ENCODE results near the gene ARMCX2. TPM values are rescaled to one million over a fixed set of nuclear protein-coding genes. Genes with fewer than 3 reads are reported as not detected.
A peak's percentile ranks its signal among the peaks of the same experiment; 100 is the strongest.

The ARMCX2 gene
- total RNA-seq, 1 experiment from 2014 or later = 0.98 TPM

DNA sequence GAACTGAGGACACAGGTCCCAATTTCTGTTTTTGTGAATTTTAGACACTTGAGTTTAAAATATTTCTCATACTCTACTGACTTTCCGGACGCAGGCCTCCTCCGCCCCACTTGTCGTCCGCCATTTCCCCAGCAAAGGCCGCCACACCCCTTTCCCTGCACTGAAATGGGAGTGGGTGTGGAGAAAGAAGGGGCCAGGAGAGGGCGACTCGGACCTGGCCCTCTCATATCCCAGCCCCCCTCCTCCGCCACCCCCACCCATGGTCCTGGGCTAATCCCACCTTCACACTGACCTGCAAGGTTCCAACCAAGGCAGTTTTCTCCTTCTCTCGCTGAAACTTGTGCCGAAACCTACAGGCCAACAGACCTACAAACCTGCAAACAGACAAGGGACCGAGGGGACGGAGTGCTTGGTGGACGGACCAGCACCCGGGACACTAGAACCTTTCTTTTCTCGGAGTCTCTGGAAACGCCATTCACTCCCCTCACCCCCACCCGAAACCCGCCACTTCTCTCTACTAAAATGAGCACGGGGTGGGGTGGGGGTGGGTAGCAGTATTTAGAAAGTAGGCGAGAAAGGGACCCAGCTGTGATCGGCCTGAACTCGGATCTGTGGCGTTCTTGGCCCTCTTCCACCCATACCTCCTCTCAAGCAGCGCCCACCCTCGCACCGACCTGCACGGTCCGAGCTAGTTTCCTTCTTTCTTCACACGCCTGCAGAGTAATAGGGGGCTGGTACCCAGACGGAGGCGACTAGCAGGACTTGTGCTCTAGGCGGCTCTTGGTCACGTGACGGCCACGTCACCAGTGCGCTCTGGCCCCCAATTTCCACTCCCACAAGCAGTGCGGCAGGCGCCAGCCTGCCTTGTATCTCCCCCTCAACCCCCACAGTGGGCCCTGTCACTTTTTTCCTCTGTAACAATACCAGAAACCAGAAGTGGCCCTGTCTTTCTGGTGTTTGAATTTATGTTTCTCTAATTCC, 42.1 kb downstream of the ARMCX2 start, which contains the start of gene ARMCX6:
ARMCX6 (minus strand) TSS at position 790 of the 981 bp plus-strand sequence. CDS start 1,380 bp downstream, outside the sequence.
- H3K4me1 ChIP-seq (ENCODE audit: insufficient read depth, low read length) = peaks cover 11% of the 10 kb centered on the region; the same call in 1 of the 2 replicates
- peak within 1 kb of the TSS; percentile 85 for H3K4me3 ChIP-seq (ENCODE audit: low read length)
- H3K36me3 ChIP-seq (ENCODE audit: low read depth, low read length) = no peaks in the 10 kb centered on the region
- no peaks in the 10 kb centered on the region for H3K9me3 ChIP-seq (ENCODE audit: low read length)
- peak; percentile 58 for DNase-seq
- no peaks in the 10 kb centered on the region for H3K27me3 ChIP-seq (ENCODE audit: low read length)
- intact Hi-C loops (cut with micrococcal nuclease) = loop anchor here (5.0 kb wide), 1 partner anchor 140 kb away; no protein-coding TSS in a partner anchor
- peak within 1 kb of the TSS; percentile 80 for H3K9ac ChIP-seq (ENCODE audit: low read length)
- no peaks in the 10 kb centered on the region for H3F3A ChIP-seq (ENCODE audit: low read length, unreplicated experiment)
- no peak for TF ChIP-seq EZH2 (IDR thresholded peaks at IDR 0.05; ENCODE audit: low read length, unreplicated experiment)
- TF ChIP-seq, protein P1, sequence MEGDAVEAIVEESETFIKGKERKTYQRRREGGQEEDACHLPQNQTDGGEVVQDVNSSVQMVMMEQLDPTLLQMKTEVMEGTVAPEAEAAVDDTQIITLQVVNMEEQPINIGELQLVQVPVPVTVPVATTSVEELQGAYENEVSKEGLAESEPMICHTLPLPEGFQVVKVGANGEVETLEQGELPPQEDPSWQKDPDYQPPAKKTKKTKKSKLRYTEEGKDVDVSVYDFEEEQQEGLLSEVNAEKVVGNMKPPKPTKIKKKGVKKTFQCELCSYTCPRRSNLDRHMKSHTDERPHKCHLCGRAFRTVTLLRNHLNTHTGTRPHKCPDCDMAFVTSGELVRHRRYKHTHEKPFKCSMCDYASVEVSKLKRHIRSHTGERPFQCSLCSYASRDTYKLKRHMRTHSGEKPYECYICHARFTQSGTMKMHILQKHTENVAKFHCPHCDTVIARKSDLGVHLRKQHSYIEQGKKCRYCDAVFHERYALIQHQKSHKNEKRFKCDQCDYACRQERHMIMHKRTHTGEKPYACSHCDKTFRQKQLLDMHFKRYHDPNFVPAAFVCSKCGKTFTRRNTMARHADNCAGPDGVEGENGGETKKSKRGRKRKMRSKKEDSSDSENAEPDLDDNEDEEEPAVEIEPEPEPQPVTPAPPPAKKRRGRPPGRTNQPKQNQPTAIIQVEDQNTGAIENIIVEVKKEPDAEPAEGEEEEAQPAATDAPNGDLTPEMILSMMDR (conservative IDR thresholded peaks at IDR 0.05; ENCODE audit: low read depth, low read length) = peak; percentile 52
- no peak within 1 kb of the TSS for H3K27ac ChIP-seq (ENCODE audit: low read length)
- POLR2A ChIA-PET (ENCODE audit: unreplicated experiment) = no interaction called here
- no peaks in the 10 kb centered on the region for H4K20me1 ChIP-seq (ENCODE audit: low read length)
- no peaks in the 10 kb centered on the region for H3K9me2 ChIP-seq (replicated peaks; ENCODE audit: low read length)
- CTCF ChIA-PET = no interaction called here
- peak within 1 kb of the TSS; percentile 95 for H3K4me2 ChIP-seq (ENCODE audit: low read length)
- peak; percentile 84 for ATAC-seq
- BruUV-seq (replicated peaks) = no TSS peak
- H2AFZ ChIP-seq (ENCODE audit: low read length) = peak within 1 kb of the TSS; percentile 93
- H3K79me2 ChIP-seq (ENCODE audit: low read length) = peaks cover 9% of the 10 kb centered on the region; the same call in 1 of the 2 replicates

DNA sequence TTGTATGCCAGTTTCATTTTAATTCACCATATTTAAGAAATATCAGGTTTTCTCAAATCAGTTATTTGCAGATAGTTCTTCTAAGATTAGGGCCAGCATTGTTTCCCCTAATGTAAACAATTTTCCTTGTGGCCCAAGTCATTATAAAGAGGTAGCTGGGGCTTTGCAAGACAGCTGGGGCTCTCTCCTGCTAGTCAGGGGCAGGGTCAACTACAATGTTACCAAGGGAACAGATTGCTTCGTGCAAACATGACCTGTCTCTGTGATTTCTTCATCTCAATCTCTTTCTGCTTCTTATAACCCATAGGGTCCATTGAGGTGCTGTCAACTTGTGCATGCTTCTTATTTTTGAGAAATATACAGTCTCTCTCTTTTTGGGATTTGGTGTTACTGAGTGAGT, 53.9 kb downstream of the ARMCX2 start:
- no TSS peak for BruUV-seq (replicated peaks)
- ATAC-seq (no peak), DNase-seq (no peak)
- Histone ChIP-seq H3K4me1 (ENCODE audit: insufficient read depth, low read length) (no peaks in the 10 kb centered on the region), H2AFZ (ENCODE audit: low read length) (no peak overlapping the region), H3K9me2 (replicated peaks; ENCODE audit: low read length) (no peaks in the 10 kb centered on the region), H3K9ac (ENCODE audit: low read length) (no peak overlapping the region), H3K27ac (ENCODE audit: low read length) (no peak overlapping the region), H3K9me3 (ENCODE audit: low read length) (no peaks in the 10 kb centered on the region), H3K27me3 (ENCODE audit: low read length) (peaks cover 4% of the 10 kb centered on the region), H3K4me2 (ENCODE audit: low read length) (no peak overlapping the region), H3K4me3 (ENCODE audit: low read length) (no peak overlapping the region), H3K79me2 (ENCODE audit: low read length) (no peaks in the 10 kb centered on the region), H3K36me3 (ENCODE audit: low read depth, low read length) (no peaks in the 10 kb centered on the region), H3F3A (ENCODE audit: low read length, unreplicated experiment) (no peaks in the 10 kb centered on the region), H4K20me1 (ENCODE audit: low read length) (no peaks in the 10 kb centered on the region)
- intact Hi-C loops (cut with micrococcal nuclease) = no loop called here
- ChIA-PET POLR2A (ENCODE audit: unreplicated experiment) (no interaction called here), CTCF (no interaction called here)
- TF ChIP-seq EZH2 (IDR thresholded peaks at IDR 0.05; ENCODE audit: low read length, unreplicated experiment) (no peak), EZH2phosphoT487 (IDR thresholded peaks at IDR 0.05; ENCODE audit: borderline replicate concordance, low read length) (no peak)
- TF ChIP-seq, protein P1 (conservative IDR thresholded peaks at IDR 0.05; ENCODE audit: low read depth, low read length) = no peak

Other genes starting within 250 kb of the ARMCX2 start
- gene ARMCX4, start 174.4 kb downstream of the ARMCX2 start, total RNA-seq (2014; rRNA removed) = not detected in 2 replicates
- gene ARMCX1, start 109.3 kb downstream of the ARMCX2 start, total RNA-seq (2014; rRNA removed) = not detected in 2 replicates
- 33.7 and 52.8 TPM in 2 replicates for gene ARMCX6, start 41.9 kb downstream of the ARMCX2 start, total RNA-seq (2014; rRNA removed)
- gene ARMCX3, start 36.7 kb downstream of the ARMCX2 start, total RNA-seq (2014; rRNA removed) = 13.6 and 16.0 TPM in 2 replicates